ENCODE results near the gene ACR.
"Not testable (repeated sequence)": the region's sequence is repeated elsewhere in the genome, so short reads cannot be mapped to it uniquely, and the experiment has no call there.

Gene ACR

DNA sequence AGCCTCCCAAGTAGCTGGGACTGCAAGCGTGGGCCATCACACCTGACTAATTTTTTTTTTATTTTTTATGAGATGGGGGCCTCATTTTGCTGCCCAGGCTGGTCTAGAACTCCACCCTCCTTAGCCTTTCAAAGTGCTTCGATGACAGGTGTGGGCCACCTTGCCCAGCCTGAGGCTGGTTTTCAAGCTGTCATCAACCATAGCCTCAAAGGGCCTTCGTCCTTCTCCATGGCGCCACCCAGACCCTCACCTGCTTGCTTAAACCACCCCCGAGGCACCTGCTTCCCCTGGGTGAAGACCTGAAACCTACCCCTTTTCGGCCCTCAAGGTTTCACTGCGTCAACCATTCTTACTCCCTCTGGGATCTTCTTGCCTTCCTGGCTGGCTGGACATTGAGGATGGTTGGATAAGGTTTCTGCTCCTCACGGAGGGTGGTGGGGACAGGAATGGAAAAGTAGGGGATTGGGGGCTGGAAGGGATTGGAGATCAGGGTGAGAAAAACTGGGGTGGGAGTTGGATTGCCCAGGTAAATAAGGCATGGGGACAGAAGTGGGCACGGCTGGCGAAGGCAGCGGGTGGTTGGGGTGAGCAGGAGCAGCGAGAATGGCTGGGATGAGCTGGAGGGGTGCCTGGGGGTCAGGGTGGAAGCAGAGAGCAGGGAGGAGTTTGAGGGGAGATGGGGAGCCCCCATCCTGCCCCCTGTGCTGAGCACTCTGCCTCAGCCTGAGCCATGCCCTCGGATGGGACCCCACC is 2.8 kb upstream of the ACR start:
- DNase-seq = no peak

DNA sequence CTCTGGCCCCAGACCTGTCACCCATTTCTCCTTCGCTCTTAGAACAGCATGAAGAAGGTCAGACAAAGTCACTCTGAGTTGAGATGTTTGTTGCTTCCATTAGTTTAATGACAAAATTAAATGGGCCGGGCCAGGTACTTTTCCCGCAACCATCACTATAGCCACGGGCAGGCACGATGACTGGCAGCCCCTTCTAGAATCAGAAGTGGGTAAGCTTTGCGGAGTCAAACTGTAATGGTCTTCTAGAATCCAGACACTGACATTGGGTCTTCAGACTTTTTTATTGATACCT is 2.3 kb upstream of the ACR start:
- DNase-seq = no peak

DNA sequence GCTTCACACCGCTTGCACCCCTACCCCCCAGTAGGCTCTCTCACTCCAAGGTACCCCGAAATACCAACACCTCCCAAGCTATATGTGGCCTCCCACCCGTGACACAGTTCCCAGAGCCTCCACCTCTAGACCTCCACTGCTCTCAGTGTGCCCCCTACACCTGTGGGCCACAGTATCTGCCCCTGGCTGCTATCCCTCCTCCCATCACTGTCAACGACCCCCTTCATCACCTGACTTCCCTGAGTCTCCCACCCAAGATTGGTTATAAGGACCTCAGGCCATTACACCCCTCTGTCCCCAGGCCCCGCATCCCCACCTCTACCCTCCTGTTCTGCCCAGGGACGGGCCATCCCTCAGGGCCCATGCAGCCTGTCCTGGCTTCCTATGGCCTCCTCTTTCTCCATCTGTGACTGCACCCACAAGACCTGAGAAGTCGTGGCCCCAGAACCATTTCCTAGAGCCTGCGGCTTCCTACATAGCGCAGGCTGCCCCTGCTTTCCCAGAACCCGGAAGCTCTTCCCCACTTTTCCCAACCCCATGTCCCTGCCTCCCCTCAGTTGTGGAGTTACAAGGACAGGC is 734 bp downstream of the ACR start:
- DNase-seq = no peak

DNA sequence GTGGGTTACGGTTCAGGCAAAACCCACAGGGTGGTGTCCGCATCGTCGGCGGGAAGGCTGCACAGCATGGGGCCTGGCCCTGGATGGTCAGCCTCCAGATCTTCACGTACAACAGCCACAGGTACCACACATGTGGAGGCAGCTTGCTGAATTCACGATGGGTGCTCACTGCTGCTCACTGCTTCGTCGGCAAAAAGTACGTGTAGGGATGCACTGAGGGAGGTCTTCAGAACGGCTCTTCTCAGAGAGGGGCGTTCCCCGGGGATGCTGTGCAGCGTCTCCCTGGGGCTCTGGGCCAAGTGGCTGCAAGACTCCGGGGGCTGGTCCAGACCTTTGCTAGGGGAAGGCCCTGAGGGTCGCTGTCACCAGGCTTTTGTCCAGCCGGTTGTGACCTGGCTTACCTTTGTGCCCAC is 1.3 kb downstream of the ACR start:
- DNase-seq = no peak

DNA sequence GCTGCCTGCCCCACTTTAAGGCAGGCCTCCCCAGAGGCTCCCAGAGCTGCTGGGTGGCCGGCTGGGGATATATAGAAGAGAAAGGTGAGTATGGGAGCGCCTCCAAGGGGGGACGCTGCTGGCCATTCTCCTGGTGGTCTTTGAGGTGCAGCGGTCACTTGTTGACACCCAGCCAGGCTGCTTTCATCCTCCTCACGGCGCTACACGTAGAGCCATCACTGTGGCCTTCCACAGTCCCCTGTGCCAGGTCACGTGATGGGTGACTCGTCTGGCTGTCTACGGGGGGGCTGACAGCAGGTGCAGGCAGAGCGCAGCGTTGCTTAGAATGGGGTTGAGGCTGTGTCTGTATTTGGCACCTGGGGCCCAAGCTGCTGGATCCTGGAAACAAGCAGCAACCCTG is 1.9 kb downstream of the ACR start:
- peak; percentile 4 for DNase-seq

DNA sequence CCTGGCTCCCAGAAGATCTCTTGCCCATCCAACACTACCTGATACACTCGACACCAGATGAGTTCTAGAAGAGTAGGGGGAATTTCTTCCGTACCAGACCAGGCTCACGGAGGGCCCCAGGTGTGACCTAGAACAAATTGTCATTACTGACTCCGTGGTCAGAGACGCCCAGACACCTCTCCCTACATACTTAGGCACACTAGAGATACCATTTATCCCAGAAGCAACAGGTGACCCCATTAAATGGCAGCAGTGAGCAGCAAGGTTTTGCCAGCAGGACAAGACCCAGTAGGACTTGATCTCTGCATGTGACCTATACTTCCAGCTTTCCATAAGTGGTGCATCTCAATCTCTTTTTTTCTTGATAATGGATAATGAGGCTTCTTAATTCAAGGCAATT is 2.7 kb downstream of the ACR start:
- DNase-seq = not testable (repeated sequence)

DNA sequence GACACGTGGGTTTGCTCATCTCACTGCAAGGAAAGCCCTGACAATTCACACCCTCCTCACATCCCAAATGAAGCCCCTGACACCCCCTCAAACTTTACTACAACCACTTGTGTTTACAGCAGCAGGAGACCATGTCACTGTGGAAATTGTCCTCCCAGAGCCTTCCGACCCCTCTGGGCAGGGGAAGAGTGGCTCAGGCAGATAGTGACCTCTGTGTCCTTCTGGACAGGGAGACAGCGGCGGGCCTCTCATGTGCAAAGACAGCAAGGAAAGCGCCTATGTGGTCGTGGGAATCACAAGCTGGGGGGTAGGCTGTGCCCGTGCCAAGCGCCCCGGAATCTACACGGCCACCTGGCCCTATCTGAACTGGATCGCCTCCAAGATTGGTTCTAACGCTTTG is 6.4 kb downstream of the ACR start:
- DNase-seq = not testable (repeated sequence)

DNA sequence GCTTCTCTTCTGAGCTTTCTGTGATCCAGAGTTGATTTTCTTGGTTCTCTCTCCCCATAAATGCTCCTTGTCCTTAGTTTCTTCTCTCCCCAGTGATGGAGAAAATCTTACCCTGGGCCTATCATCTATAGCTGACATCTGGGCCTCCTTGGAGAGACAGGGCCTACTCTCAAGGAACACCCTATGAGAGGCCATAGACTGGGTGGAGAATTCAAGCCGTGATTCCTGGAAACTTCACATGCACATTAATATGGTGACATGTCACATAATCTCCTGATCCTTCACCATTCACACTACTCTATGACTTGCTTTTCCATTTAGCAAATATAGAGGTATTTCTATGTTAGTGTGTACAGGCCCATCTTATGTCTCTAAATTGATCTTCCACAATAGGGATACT is 9.5 kb downstream of the ACR start:
- DNase-seq = not testable (repeated sequence)

DNA sequence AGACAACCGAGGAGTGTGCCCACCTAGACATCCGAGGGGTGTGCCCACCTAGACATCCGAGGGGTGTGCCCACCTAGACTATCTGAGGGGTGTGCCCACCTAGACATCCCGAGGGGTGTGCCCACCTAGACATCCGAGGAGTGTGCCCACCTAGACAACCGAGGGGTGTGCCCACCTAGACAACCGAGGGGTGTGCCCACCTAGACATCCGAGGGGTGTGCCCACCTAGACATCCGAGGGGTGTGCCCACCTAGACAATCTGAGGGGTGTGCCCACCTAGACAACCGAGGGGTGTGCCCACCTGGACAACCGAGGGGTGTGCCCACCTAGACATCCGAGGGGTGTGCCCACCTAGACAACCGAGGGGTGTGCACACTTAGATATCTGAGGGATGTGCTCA is 10.6 kb downstream of the ACR start:
- not testable (repeated sequence) for DNase-seq

DNA sequence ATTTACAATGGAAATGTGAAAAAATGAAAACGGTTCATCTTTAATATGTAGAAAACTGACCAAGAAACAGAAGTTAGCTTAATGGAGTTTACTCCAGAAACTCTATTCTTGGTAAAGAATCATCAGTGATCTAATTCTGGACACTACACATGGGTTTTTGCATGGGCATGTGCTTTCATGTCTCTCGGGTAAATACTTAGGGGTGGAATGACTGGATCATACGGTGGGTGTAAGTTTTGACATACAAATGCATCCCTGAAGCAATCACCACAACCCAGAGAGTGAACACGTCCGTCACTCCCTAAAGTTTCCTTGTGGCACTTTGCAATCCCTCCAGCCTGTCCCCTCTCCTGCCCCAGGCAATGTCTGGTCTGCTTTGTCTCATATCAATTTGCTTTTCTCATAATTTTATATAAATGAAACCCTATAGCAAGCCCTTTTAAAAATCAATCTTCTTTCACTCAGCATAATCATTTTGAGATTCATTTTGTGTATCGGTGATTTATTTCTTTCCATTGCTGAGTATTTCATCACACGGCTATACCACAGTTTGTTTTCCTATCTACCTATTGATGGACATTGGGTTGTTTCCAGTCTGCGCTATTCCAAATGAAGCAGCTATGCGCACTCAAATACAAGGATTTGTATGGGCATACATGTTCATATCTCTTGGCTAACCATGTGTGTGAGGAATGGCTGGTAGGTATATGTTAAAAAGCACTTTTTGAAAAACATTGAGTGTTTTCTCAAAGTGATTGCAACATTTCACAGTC is 11.5 kb downstream of the ACR start:
- DNase-seq = not testable (repeated sequence)

DNA sequence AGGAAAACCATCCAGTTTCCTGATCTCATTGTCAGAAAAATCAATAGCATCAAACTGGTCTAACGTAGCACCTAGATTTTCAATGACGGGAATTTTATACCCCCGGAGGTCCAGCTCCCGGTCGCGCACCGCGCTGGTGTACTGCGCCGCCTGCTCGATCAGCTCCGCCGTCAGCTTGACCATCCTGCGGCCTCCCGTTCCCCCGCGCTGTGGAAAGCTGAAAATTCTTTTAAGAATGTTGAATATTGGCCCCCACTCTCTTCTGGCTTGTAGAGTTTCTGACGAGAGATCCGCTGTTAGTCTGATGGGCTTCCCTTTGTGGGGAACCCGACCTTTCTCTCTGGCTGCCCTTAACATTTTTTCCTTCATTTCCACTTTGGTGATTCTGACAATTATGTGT is 17.2 kb downstream of the ACR start:
- not testable (repeated sequence) for DNase-seq

DNA sequence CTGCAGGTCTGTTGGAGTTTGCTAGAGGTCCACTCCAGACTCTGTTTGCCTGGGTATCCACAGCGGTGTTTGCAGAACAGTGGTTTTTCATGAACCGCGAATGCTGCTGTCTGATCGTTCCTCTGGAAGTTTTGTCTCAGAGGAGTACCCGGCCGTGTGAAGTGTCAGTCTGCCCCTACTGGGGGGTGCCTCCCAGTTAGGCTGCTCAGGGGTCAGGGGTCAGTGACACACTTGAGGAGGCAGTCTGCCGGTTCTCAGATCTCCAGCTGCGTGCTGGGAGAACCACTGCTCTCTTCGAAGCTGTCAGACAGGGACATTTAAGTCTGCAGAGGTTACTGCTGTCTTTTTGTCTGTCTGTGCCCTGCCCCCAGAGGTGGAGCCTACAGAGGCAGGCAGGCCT is 18.4 kb downstream of the ACR start:
- DNase-seq = not testable (repeated sequence)

DNA sequence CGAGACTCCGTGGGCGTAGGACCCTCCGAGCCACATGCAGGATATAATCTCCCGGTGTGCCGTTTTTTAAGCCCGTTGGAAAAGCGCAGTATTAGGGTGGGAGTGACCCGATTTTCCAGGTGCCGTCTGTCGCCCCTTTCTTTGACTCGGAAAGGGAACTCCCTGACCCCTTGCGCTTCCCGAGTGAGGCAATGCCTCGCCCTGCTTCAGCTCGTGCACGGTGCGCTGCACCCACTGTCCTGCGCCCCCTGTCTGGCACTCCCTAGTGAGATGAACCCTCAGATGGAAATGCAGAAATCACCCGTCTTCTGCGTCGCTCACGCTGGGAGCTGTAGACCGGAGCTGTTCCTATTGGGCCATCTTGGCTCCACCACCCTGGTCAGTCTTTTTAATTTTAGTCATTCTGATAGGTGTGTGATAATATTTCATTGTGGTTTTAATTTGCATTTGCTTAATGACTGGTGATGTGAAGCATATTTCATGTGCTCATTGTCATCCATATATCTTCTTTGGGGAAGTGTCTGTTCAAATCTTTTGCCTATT is 19.0 kb downstream of the ACR start:
- DNase-seq = peak; percentile 1

DNA sequence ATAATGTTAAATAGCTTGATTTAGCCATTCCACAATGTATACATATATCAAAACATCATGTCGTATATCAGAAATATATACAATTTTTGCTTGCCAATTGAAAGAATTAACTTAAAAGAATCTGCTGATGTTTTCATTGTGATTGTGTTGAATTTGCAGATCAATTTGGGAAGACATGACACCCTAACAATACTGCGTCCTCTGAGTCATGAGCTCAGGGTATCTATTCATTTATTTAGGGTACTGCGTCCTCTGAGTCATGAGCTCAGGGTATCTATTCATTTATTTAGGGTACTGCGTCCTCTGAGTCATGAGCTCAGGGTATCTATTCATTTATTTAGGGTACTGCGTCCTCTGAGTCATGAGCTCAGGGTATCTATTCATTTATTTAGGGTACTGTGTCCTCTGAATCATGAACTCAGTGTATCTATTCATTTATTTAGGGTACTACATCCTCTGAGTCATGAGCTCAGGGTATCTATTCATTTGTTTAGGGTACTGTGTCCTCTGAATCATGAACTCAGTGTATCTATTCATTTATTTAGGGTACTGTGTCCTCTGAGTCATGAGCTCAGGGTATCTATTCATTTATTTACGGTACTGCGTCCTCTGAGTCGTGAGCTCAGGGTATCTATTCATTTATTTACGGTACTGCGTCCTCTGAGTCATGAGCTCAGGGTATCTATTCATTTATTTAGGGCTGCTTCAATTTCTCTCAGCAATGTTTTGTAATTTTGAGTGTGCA is 21.8 kb downstream of the ACR start:
- DNase-seq = not testable (repeated sequence)

DNA sequence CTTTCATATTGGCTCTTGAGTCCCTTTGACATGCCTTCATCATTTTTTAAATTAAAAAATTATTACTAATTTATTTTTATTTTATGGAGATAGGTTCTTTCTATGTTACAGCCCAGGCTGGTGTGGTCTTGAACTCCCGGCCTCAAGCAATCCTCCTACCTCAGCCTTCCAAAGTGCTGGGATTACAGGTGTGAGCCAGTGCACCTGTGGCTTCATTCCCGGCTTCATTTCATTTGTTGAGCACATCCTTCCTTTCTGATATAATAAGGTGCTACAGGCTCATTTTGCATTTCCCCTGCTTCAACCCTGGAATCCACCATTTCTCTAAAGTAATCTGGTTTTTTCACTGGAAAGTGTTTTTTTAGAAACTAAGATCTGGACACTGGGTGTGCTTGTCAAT is 23.8 kb downstream of the ACR start:
- DNase-seq = not testable (repeated sequence)

DNA sequence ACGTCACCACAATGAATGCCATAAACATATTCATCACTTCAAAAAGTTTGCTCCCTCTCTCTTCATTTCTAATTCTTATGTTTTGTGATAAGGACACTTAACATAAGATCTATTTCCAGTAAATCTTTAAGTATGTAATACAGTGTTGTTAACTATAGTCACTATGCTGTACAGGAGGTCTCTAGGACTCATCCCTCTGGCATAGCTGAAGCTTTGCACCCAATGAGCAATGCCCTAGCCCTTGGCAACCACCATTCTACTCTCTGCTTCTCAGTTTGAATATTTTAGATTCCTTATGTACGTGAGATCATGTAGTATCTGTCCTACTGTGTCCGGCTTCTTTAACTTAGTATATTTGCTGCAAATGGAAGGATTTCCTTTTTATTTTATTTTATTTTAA is 26.3 kb downstream of the ACR start:
- DNase-seq = not testable (repeated sequence)

DNA sequence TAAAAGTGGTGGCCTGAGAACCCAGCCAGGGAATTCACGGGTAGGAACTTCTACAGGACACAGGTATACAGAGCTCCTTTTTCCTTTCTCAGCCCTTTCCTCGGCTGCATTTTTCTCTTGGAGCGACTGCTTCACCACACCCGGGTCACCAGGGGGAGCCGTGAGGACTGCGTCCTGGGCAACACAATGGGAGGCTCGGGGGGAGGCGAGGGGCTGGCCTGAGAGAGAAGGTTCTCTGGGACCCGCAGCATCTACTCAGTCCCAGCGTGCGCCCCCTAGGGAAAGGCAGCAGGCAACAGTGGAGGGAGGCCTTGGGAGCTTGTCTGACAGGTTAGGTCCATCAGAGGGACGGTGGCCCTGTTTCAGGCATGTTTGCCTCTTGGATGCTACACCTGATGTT is 37.1 kb downstream of the ACR start:
- DNase-seq = not testable (repeated sequence)

DNA sequence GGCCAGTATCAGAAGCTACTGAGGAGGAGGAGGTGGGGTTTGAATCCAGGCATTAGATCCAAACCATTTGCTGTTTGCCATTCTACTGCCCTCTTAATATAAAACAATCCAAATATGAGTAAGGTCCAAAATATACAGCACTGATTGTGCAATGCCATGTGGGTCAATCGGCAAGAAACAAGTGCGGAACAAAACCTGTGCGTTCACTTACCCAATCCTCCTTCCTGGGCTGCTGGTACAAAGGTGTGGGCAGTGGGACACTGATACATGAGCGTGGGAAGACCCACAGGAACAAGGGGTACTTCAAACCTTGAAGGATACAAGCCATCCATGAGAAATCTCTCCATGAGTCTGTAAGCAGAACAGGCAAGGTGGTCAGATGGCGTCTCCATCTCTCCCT is 39.6 kb downstream of the ACR start:
- not testable (repeated sequence) for DNase-seq

DNA sequence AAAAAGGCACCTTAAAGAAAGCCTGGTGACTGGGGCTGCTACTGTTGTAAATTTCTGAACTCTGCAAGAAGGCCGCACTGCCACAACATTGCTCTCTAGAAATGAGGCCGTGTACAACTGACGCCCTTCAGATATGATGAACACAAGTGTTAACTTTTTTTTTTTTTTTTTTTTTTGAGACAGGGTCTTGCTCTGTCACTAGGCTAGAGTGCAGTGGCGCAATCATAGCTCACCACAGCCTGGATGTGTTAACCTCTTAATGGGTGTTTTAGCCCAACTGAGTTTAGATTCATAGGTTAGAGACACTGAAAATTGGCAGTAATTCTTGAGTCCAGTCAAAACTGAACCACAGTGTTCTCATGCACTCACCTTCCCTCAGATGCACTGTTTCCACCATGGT is 42.2 kb downstream of the ACR start:
- not testable (repeated sequence) for DNase-seq

DNA sequence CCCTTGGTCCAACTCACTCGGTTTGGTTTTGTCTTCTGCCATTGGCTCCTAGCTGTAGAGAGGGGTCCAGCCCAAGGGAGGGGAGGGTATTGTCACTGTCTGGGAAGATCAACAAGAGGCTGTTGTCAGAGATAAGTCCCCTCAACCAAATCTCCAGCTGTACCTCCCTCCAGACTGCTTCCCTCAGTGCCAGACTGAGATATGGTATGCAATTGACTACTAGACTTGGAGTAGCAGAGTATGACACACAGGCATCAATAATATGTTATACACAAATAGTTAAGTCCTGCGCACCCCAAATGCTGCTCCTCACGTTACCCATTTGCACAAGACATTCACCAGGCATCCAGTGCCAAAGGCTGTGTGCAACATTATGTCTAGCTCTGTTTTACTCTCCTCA is 44.2 kb downstream of the ACR start:
- not testable (repeated sequence) for DNase-seq

DNA sequence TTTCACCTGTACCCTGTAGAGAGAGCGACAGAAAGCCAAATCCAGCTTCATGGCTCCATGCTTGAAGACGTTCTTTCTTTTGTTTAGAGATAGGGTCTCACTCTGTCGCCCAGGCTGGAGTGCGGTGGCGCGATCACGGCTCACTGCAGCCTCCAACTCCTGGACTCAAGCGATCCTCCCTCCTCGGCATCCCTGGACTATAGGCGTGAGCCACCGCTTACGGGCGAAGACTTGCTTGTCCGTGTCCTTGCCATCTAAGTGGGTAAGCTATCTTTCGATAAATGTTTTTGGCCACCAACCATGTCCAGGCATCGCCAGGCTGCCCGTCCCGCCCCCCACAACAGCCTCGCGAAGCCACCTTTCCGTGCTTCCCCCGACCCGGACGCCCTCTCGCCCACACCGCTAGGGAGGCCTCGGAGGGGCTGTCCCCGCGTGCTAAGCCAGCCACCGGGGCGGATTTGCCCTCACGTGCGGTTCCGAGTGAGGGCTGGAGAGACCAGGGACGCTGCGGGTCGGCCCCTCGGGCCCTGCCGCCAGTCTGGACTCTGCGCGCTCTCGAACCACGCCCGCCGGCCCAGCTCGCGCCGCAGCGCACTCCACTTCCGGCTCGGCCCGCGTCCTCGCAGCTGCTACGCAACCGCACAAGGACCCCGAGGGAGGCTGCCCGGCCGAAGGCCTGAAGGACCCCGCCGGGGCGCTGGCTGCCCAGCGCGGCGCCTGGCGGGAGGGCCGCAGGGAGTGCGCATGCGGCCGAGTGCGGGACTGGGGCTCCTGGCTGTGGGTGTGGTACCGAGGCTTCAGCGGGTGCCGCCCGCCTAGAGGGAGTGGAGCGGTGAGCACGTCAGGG is 45.3 kb downstream of the ACR start, which contains the start of gene RABL2B:
TSS of gene RABL2B (minus strand) at position 604 of the 847 bp plus-strand sequence. CDS start 1,342 bp downstream, outside the sequence.
- DNase-seq = peak; percentile 31

DNA sequence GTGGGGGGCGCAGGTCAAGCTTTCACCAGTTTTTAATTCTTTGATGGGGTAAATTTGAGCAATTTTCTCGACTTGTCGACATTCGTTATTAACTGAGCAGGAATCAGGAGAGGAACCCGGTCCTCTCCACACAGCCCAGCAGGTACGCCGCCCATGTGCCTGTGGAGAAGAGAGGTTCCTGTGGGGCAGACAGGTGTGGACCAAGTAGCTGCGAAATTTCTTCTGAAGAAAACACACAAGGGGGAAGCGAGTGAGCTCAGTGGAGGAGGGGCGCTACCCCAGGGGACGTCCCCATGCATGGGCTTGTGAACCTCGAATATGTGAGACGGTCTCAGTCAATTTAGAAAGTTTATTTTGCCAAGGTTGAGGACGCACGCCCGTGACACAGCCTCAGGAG is 45.9 kb downstream of the ACR start:
- not testable (repeated sequence) for DNase-seq

Measured in NCI-H1092 treated with DMSO at 0.1 percent for 48 hours (cell line).